Uterus (tissue), 4 donors: Measurements from ENCODE around the gene CACUL1. TPM values are rescaled to one million over a fixed set of nuclear protein-coding genes. Genes with fewer than 3 reads are reported as not detected.

Experiments
- DNase-seq, 2 donors: peaks; one replicate each; pipeline ENCODE4 v3.0.0-alpha.2; 2019 to 2020
- H3K27ac ChIP-seq, 2 donors: fragments of 200-600 bp; sonication (generic); 1 replicate in 1 of 2; 2 replicates in 1 of 2; pipeline ENCODE4 v1.5.1; 2016 to 2018
- H3K27me3 ChIP-seq, 2 donors: fragments of 200-600 bp; sonication (generic); one replicate each; pipeline ENCODE4 v1.5.1; 2018 to 2019; ENCODE audit warnings: control low read depth in 1 of 2
- H3K36me3 ChIP-seq, 2 donors: fragments of 200-600 bp; sonication (generic); one replicate each; pipeline ENCODE4 v1.5.1; 2019; ENCODE audit warnings: control low read depth in 1 of 2
- H3K4me1 ChIP-seq, 2 donors: fragments of 200-600 bp; sonication (generic); one replicate each; pipeline ENCODE4 v1.5.1; 2018 to 2019; ENCODE audit warnings: control low read depth in 1 of 2
- H3K4me3 ChIP-seq, 2 donors: fragments of 200-600 bp; sonication (generic); 1 replicate in 1 of 2; 2 replicates in 1 of 2; pipeline ENCODE4 v1.5.1; 2018 to 2019; ENCODE audit warnings: mild to moderate bottlenecking in 1 of 2
- H3K9me3 ChIP-seq, 2 donors: fragments of 200-600 bp; sonication (generic); one replicate each; pipeline ENCODE4 v1.5.1; 2019; ENCODE audit warnings: control low read depth in 1 of 2
- CTCF ChIP-seq, 4 experiments: fragments of 200-600 bp in 2 of 4; fragments of 450-650 bp in 2 of 4; sonication (generic) in 2 of 4; IDR thresholded peaks; one replicate each; pipeline ENCODE4 v1.5.1; 2016 to 2019; ENCODE audit warnings: antibody characterized with exemption in 4 of 4, mild to moderate bottlenecking in 2 of 4, moderate library complexity in 1 of 4
- POLR2A ChIP-seq, 2 donors: fragments of 450-650 bp; IDR thresholded peaks; one replicate each; pipeline ENCODE4 v1.6.1; 2016; ENCODE audit warnings: antibody characterized with exemption in 2 of 2, mild to moderate bottlenecking in 1 of 2, moderate library complexity in 1 of 2
- intact Hi-C: fragments of 100-400 bp; cut with DNase I; formaldehyde crosslinking; loops from one replicate; pipeline ENCODE4 v1.15.1; 2023; ENCODE audit warnings: low total_unique reads
- total RNA-seq, 4 donors: library from RNA; depleted of rRNA in 3 of 4; stranded (reverse); fragments of >200 nt in 3 of 4; gene quantifications; one replicate each; pipeline versions ENCODE4 v1.1.0 to v1.2.4, GENCODE V29; 2014 to 2023
- donor health status: DM: yes; HTN: yes; CAD: no.

Gene CACUL1
- total RNA-seq, 4 donors from 2014 or later = 24.8 to 61.0 (median 29.6) TPM

GRCh38 chr10:118628397-118628796, 126.4 kb downstream of the CACUL1 start:
- no peak for DNase-seq
- peaks cover 13 to 14% of the 10 kb centered on the region in 2 donors for H3K4me1 ChIP-seq
- intact Hi-C loops = no loop called here
- H3K27me3 ChIP-seq = no peaks in the 10 kb centered on the region
- H3K27ac ChIP-seq = peak overlapping the region; percentile 83 to 87
- no peaks in the 10 kb centered on the region for H3K36me3 ChIP-seq
- no peaks in the 10 kb centered on the region for H3K9me3 ChIP-seq
- TF ChIP-seq POLR2A (IDR thresholded peaks at IDR 0.05) (no peak), CTCF (IDR thresholded peaks at IDR 0.05) (no peak)
- H3K4me3 ChIP-seq = no peak overlapping the region

- Histone ChIP-seq H3K9me3 (no peaks in the 10 kb centered on the region), H3K36me3 (no peaks in the 10 kb centered on the region), H3K27ac (peak overlapping the region; percentile 83 to 87), H3K4me1 (peaks cover 13 to 14% of the 10 kb centered on the region in 2 donors), H3K27me3 (no peaks in the 10 kb centered on the region), H3K4me3 (no peak overlapping the region)
- intact Hi-C loops = no loop called here
- DNase-seq = no peak
- TF ChIP-seq POLR2A (IDR thresholded peaks at IDR 0.05) = no peak
- TF ChIP-seq CTCF (IDR thresholded peaks at IDR 0.05) = no peak
Measured at GRCh38 chr10:118626953-118627352, 127.8 kb downstream of the CACUL1 start.

Other genes with a start within 250 kb of the CACUL1 start
- 1 to 10 TPM in 3 of 4 donors, under 1 TPM in 1; 0.90 to 2.4 (median 2.1) TPM for gene PRLHR, start 159.3 kb downstream of the CACUL1 start, total RNA-seq